Activated CD4-positive, alpha-beta T cell treated with anti-CD3 and anti-CD28 coated beads, Interleukin-2, Interleukin-4, amounts not matched to agents 100 ng/mL and 50 ng/mL, durations not matched to agents 16 hours and 8 hours (primary cell): Measurements from ENCODE around the gene MTUS2.

Source experiments
- DNase-seq: peaks from one replicate; pipeline ENCODE4 v3.0.0-alpha.2; 2020; ENCODE audit warnings: low spot score

Gene MTUS2

DNA sequence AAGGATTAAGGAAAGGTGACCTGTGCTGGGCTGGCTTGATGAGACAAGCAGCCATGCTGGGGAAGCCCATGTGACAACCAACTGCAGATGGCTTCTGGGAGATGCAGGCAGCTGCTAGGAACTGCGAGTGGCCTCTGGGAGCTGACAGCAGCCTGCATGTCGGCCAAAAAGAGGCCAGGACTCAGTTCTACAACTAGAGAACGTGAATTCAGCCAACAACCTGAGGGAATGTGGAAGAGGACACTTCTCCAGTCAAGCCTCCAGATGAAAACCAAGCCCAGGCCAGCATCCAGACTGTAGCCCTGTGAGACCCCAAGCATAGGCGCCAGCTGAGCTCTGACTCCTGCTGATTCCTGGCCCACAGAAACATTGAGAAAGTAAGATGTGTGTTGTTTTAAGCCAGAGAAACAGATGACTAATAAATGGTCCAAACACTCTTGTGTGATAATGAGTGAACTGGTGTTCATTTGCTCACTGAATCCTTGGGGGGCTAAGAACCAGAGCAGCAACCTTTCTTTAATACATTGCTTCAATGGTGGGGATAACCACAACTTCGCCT, 730.4 kb downstream of the MTUS2 start:
- DNase-seq = no peak

GRCh38 chr13:29551214-29551613, 731.1 kb downstream of the MTUS2 start:
- DNase-seq = no peak
